IMR-90 (cell line): ENCODE data around the gene TBCD. TPM values are rescaled to one million over a fixed set of nuclear protein-coding genes. Genes with fewer than 3 reads are reported as not detected.

ENCODE experiments used
- ATAC-seq: fragments of 200-7000 bp; cut with Tn5 transposase; 2 replicates; pipeline ENCODE4 v1.9.1; 2020; ENCODE audit warnings: low read depth, mild to moderate bottlenecking, moderate library complexity
- BruUV-seq: library from RNA; stranded (reverse); fragments of 400-500 nt; replicated peaks from 2 replicates; lab custom pipeline; 2021; lab: Mats Ljungman, UMichigan
- CTCF ChIA-PET: fragments of 300-600 bp; formaldehyde crosslinking; extraction: SDS; loops from one replicate; lab custom pipeline; 2021; ENCODE audit warnings: antibody characterized with exemption; lab: Yijun Ruan, JAX
- POLR2A ChIA-PET: fragments of 300-600 bp; sonication (Branson Sonifier 250); formaldehyde crosslinking; loops from one replicate; lab custom pipeline; 2022; ENCODE audit warnings: antibody characterized with exemption; ENCODE audit not compliant: unreplicated experiment; lab: Charles Lee
- DNase-seq: peaks from one replicate; pipeline ENCODE4 v3.0.0; 2013
- H2AFZ ChIP-seq: replicated peaks from 2 replicates; pipeline ENCODE3; 2013; ENCODE audit warnings: low read length, mild to moderate bottlenecking; ENCODE audit not compliant: poor library complexity
- H2AK5ac ChIP-seq: 2 replicates; pipeline ENCODE4 v1.6.1; 2013; ENCODE audit warnings: low read depth, low read length, inconsistent platforms
- H2AK9ac ChIP-seq: replicated peaks from 2 replicates; pipeline ENCODE3; 2013; ENCODE audit warnings: mild to moderate bottlenecking, low read depth, low read length, moderate library complexity; ENCODE audit not compliant: poor library complexity
- H2BK120ac ChIP-seq: 2 replicates; pipeline ENCODE4 v1.6.1; 2013; ENCODE audit warnings: low read depth, low read length, inconsistent platforms
- H2BK15ac ChIP-seq: 3 replicates; pipeline ENCODE4 v1.6.1; 2013; ENCODE audit warnings: low read depth, low read length, inconsistent platforms
- H2BK20ac ChIP-seq: 2 replicates; pipeline ENCODE4 v1.6.1; 2013; ENCODE audit warnings: low read depth, mild to moderate bottlenecking, inconsistent platforms, low read length, moderate library complexity
- H2BK5ac ChIP-seq: 2 replicates; pipeline ENCODE4 v1.6.1; 2013; ENCODE audit warnings: mild to moderate bottlenecking, low read depth, low read length, inconsistent platforms; ENCODE audit not compliant: poor library complexity, severe bottlenecking
- H3K14ac ChIP-seq: replicated peaks from 2 replicates; pipeline ENCODE4 v1.6.1; 2013; ENCODE audit warnings: low read depth, low read length, inconsistent platforms
- H3K18ac ChIP-seq: 2 replicates; pipeline ENCODE4 v1.6.1; 2013; ENCODE audit warnings: low read depth, low read length, control low read depth
- H3K23ac ChIP-seq: 2 replicates; pipeline ENCODE4 v1.6.1; 2013; ENCODE audit warnings: low read depth, low read length, inconsistent platforms
- H3K27ac ChIP-seq: 2 replicates; pipeline ENCODE4 v1.5.1; 2013; ENCODE audit warnings: mild to moderate bottlenecking, control low read depth, low read length; ENCODE audit not compliant: insufficient read depth
- H3K27me3 ChIP-seq: 2 replicates; pipeline ENCODE4 v1.6.1; 2013; ENCODE audit warnings: low read length; ENCODE audit not compliant: control insufficient read depth, insufficient read depth
- H3K36me3 ChIP-seq: 2 replicates; pipeline ENCODE4 v1.6.1; 2013; ENCODE audit warnings: low read length, mixed read lengths; ENCODE audit not compliant: control insufficient read depth, insufficient read depth
- H3K4ac ChIP-seq: 2 replicates; pipeline ENCODE4 v1.6.1; 2013; ENCODE audit warnings: low read depth, low read length, inconsistent platforms
- H3K4me1 ChIP-seq: 2 replicates; pipeline ENCODE4 v1.6.1; 2013; ENCODE audit warnings: low read length, mixed read lengths; ENCODE audit not compliant: control insufficient read depth, insufficient read depth
- H3K4me2 ChIP-seq: 2 replicates; pipeline ENCODE4 v1.6.1; 2013; ENCODE audit warnings: low read depth, mild to moderate bottlenecking, control low read depth, low read length, moderate library complexity
- H3K4me3 ChIP-seq: 2 replicates; pipeline ENCODE4 v1.5.1; 2013; ENCODE audit warnings: low read depth, mild to moderate bottlenecking, control low read depth, low read length, moderate library complexity; ENCODE audit not compliant: insufficient read depth
- H3K56ac ChIP-seq: 2 replicates; pipeline ENCODE4 v1.6.1; 2013; ENCODE audit warnings: low read length, inconsistent platforms; ENCODE audit not compliant: insufficient read depth; ENCODE audit errors: extremely low read depth
- H3K79me1 ChIP-seq, 2 experiments: 2 replicates each; pipeline ENCODE4 v1.6.1; 2013; ENCODE audit warnings: low read length in 2 of 2, inconsistent platforms in 1 of 2, low read depth in 1 of 2
- H3K9ac ChIP-seq: 2 replicates; pipeline ENCODE4 v1.6.1; 2013; ENCODE audit warnings: low read depth, low read length, control low read depth
- H3K9me1 ChIP-seq: 2 replicates; pipeline ENCODE4 v1.6.1; 2013; ENCODE audit warnings: low read length, inconsistent platforms; ENCODE audit not compliant: insufficient read depth
- H3K9me3 ChIP-seq: 2 replicates; pipeline ENCODE4 v1.6.1; 2013; ENCODE audit warnings: low read length; ENCODE audit not compliant: control insufficient read depth, insufficient read depth
- H4K20me1 ChIP-seq: 2 replicates; pipeline ENCODE4 v1.6.1; 2013; ENCODE audit warnings: low read length, inconsistent platforms; ENCODE audit not compliant: insufficient read depth
- H4K5ac ChIP-seq: 2 replicates; pipeline ENCODE4 v1.6.1; 2013; ENCODE audit warnings: mild to moderate bottlenecking, low read depth, low read length, control low read depth
- H4K8ac ChIP-seq, 2 experiments: 2 replicates each; pipeline ENCODE4 v1.6.1; 2013; ENCODE audit warnings: low read depth in 2 of 2, low read length in 2 of 2, control low read depth in 1 of 2, inconsistent platforms in 1 of 2
- H4K91ac ChIP-seq: 2 replicates; pipeline ENCODE4 v1.6.1; 2013; ENCODE audit warnings: low read depth, low read length, inconsistent platforms; ENCODE audit not compliant: insufficient read depth
- CHD1 ChIP-seq: IDR thresholded peaks from 2 replicates; pipeline ENCODE4 v1.6.1; 2012; ENCODE audit warnings: low read depth, low read length, improper control_type of control experiment
- MAFK ChIP-seq: IDR thresholded peaks from 2 replicates; pipeline ENCODE4 v1.6.1; 2012; ENCODE audit warnings: low read depth, low read length, improper control_type of control experiment
- WGBS, 2 experiments: methylation state at CpG; one replicate each; pipeline versions ENCODE4 v1.1.5 to v1.1.7; 2013; ENCODE audit warnings: missing lambda C conversion rate in 2 of 2; ENCODE audit not compliant: insufficient read length in 1 of 2; ENCODE audit errors: extremely low coverage in 2 of 2; 5-methylcytosine and 5-hydroxymethylcytosine counted together
- dilution Hi-C: fragments of 300-500 bp; cut with HindIII; formaldehyde crosslinking; loops from one replicate; pipeline ENCODE4 v1.14.3; 2018; ENCODE audit warnings: low sequenced_read_pairs; ENCODE audit not compliant: unreplicated experiment
- in situ Hi-C: fragments of 300-500 bp; cut with MboI; formaldehyde crosslinking; loops from 3 replicates; pipeline ENCODE4 v1.14.3; 2019; ENCODE audit warnings: low sequenced_read_pairs, inconsistent platforms, mixed read lengths
- intact Hi-C: fragments of 100-400 bp; cut with micrococcal nuclease; formaldehyde crosslinking; loops from 2 replicates; pipeline ENCODE4 v1.10.0; 2022
- polyA plus RNA-seq, 3 experiments: library from polyadenylated mRNA; depleted of rRNA; stranded (reverse); fragments of >200 nt; gene quantifications; 2 replicates each; pipeline ENCODE4 v1.2.3, GENCODE V29; 2012; ENCODE audit warnings: low replicate concordance in 1 of 3
- total RNA-seq: library from RNA; depleted of rRNA; stranded (reverse); fragments of >200 nt; gene quantifications from 2 replicates; pipeline ENCODE4 v1.2.3, GENCODE V29; 2012

Gene TBCD
- total and polyA plus RNA-seq, 2 of the 4 experiments (the other 2 are of a cell fraction) = 21.9 to 54.5 TPM

DNA sequence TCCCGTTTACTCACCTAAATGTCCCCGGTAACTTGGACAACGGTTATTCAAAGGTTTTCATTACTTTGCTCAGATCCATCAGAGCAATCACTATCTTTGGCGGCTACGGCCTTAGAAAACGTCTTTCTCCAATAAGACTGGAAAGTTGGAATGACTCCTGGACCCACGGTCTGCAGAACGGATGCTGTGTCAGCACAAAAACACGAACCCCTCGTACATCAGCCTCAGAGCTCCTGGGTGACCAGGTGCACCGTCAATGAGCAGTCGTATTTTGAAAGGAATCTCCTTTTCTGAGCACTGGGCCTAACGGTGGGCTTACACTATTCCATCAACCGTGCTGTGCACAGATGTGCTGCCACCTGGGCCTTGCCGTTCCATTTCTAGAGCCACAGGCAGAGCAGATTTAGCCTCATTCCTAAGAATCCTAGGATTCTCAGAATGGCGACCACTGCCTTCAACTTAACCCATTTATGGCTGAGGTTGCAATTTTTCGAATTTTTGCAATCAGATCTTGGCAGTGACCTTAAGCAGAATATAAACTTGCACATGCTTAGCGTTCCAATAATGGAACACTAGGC, 198.7 kb downstream of the TBCD start:
- in situ Hi-C loops (no loop called here), dilution Hi-C loops (no loop called here), intact Hi-C loops (no loop called here)
- BruUV-seq = no TSS peak
- Histone ChIP-seq H2BK5ac (no peak overlapping the region), H3K14ac (no peak overlapping the region), H2BK20ac (no peak overlapping the region), H3K4ac (no peak overlapping the region), H2BK120ac (no peak overlapping the region), H3K18ac (no peak overlapping the region), H2AFZ (no peak overlapping the region), H4K20me1 (no peaks in the 10 kb centered on the region), H3K23ac (no peak overlapping the region), H3K4me1 (no peaks in the 10 kb centered on the region), H2BK15ac (no peak overlapping the region), H3K27me3 (no peaks in the 10 kb centered on the region), H2AK9ac (no peak overlapping the region), H3K9ac (no peak overlapping the region), H3K9me3 (peaks cover 46% of the 10 kb centered on the region), H3K36me3 (peaks cover 17% of the 10 kb centered on the region), H4K8ac (no peak overlapping the region), H3K79me1 (peaks cover 0 to 11% of the 10 kb centered on the region in 2 experiments; a peak in 2 of 4 replicates), H3K56ac (no peak overlapping the region), H3K27ac (no peak overlapping the region), H4K91ac (no peak overlapping the region), H4K5ac (no peak overlapping the region), H3K4me2 (no peak overlapping the region), H3K9me1 (no peaks in the 10 kb centered on the region), H3K4me3 (no peak overlapping the region), H2AK5ac (no peak overlapping the region)
- no peak for DNase-seq
- no peak for ATAC-seq
- whole genome bisulfite sequencing, 2 experiments = 97% methylated on average over 11 of the region's 18 CpGs; no CpG with 5 or more reads in 1 of the 2 experiments
- CTCF ChIA-PET = no interaction called here
- TF ChIP-seq CHD1 = no peak
- peak; percentile 85 for TF ChIP-seq MAFK
- POLR2A ChIA-PET = no interaction called here
